IPS-18a (cell line): ENCODE data around the gene HP1BP3.

Experiments used
- H3K27ac ChIP-seq: one replicate; pipeline ENCODE4 v1.5.1; 2013; ENCODE audit warnings: low read length
- H3K27me3 ChIP-seq: one replicate; pipeline ENCODE4 v1.6.1; 2013; ENCODE audit warnings: mild to moderate bottlenecking, low read length; ENCODE audit not compliant: control insufficient read depth, insufficient read depth
- H3K36me3 ChIP-seq: one replicate; pipeline ENCODE4 v1.6.1; 2013; ENCODE audit warnings: low read depth, low read length; ENCODE audit not compliant: control insufficient read depth
- H3K4me1 ChIP-seq: one replicate; pipeline ENCODE4 v1.6.1; 2013; ENCODE audit warnings: low read depth, low read length; ENCODE audit not compliant: control insufficient read depth
- H3K4me3 ChIP-seq: one replicate; pipeline ENCODE4 v1.5.1; 2013; ENCODE audit warnings: low read length
- H3K9ac ChIP-seq: one replicate; pipeline ENCODE4 v1.6.1; 2013; ENCODE audit warnings: mild to moderate bottlenecking, low read length, moderate library complexity
- H3K9me3 ChIP-seq: one replicate; pipeline ENCODE4 v1.6.1; 2013; ENCODE audit warnings: low read depth, low read length; ENCODE audit not compliant: control insufficient read depth

The HP1BP3 gene

DNA sequence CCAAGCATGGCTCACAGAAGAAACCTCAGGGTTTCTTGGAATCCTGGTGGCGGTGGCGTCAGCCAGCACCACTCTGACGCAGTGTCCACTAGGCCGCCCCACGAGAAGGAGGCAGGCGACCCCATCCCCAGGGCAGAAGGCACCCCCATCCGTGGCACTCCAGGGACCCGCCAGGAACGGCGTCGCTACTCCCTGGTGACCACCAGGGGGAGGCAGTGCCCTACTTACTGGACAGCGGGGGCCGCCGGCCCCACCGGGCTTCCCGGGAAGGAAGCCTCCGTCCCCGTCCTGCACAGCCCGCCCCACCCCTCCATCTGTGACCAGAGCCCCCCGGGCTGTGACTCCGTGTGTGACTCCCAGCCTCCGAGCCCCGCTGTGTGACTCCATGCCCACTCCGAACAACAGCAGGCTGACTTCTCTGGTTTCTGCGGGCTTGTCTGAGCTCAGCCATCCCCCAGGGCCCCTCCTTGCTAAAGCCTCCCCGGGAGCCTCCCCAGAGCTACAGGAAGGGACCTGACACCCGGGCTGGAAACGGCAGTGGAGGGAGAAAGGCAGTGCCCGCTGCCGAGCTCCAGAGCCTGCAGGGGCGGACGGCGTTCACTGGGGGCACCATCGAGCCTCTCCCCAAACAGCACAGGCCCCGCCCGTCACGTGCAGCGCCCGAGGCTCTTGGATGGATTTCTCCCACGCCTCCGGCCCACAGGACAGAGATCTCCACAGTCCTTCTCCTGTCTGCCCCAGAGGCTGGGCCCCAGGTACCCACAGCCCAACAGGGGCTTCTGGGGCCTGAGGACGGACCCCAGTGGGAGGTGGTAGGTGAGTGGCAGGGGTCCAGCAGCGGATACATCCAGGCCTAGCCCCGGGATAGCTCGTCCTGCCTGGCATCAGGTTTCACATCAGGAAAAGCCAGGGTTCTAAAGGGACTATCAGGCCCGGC, 90.4 kb downstream of the HP1BP3 start:
- H3K4me1 ChIP-seq, result no peaks in the 10 kb centered on the region
- no peak overlapping the region for H3K27ac ChIP-seq
- no peaks in the 10 kb centered on the region for H3K36me3 ChIP-seq
- H3K4me3 ChIP-seq, result peak overlapping the region; percentile 74
- peak overlapping the region; percentile 49 for H3K9ac ChIP-seq
- H3K9me3 ChIP-seq, result no peaks in the 10 kb centered on the region
- H3K27me3 ChIP-seq, result no peaks in the 10 kb centered on the region

- Histone ChIP-seq H3K27me3 (no peaks in the 10 kb centered on the region), H3K4me1 (no peaks in the 10 kb centered on the region), H3K4me3 (no peak overlapping the region), H3K36me3 (no peaks in the 10 kb centered on the region), H3K27ac (no peak overlapping the region), H3K9ac (no peak overlapping the region), H3K9me3 (no peaks in the 10 kb centered on the region)
Measured at GRCh38 chr1:20695515-20695914, 91.6 kb downstream of the HP1BP3 start.

DNA sequence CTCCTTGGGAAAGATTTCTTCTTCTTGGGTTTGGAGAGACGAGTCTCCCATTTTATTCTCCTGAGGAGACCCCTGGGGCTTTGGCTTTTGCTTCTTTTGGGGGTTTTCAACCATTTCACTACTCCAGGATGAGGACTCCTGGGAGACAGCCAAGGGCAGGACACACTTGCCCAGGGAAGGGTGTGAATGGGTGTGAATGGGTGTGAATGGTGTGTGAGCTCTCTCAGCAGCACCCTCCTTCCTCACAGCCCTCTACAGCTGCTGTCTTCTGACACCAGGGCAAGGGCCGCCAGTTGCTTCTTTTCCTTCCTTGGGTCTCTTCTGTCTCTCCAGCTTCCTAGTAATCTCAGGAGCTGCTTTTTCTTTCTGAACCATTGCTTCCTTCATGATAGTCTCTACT, 93.5 kb downstream of the HP1BP3 start:
- Histone ChIP-seq H3K36me3 (peaks cover 3% of the 10 kb centered on the region), H3K9ac (no peak overlapping the region), H3K4me1 (no peaks in the 10 kb centered on the region), H3K27me3 (no peaks in the 10 kb centered on the region), H3K4me3 (no peak overlapping the region), H3K27ac (no peak overlapping the region), H3K9me3 (no peaks in the 10 kb centered on the region)
